T-helper 22 cell (primary cell): ENCODE measurements around the gene WDPCP.
"Not testable (repeated sequence)": the region's sequence is repeated elsewhere in the genome, so short reads cannot be mapped to it uniquely, and the experiment has no call there.

Source experiments
- DNase-seq: peaks from one replicate; pipeline ENCODE4 v3.0.0-alpha.2; 2020; ENCODE audit warnings: low read depth

The WDPCP gene

DNA sequence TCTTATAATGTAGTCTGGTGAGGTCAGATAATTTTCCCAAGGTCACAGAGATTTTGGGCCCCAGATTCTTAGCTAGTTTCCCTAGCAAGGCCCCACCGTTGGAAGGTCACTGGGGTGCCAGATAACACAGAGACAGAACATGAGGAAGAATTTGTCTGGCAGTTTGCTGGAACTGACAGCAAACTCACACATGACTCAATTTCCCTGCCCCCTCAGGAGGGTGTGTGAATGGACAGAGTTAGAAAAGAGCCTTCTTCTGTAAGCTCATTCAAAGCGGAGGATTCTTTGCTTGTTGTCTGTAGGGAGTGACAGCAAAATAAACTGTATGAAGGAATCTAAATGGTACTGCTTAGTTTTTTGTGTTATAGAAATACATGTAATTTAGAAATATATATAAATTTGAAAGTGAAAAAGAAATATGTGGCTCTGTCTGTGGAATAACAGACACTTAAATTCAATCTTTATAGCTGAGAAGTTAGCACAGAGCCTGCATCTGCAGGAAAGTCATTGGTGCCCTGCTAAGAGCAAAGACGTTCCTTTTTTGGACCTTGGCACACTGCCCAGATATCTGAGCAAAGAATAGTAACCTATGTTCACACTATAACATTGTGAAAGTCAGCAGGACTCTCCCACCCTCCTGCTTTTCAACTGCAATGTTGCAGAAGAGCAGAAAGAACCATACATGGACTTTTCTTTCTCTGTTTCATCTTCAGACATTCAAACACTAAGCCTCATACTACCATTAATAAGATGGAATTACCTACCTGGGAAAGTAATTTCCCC lies 2.5 kb upstream of the WDPCP start:
- DNase-seq = no peak

DNA sequence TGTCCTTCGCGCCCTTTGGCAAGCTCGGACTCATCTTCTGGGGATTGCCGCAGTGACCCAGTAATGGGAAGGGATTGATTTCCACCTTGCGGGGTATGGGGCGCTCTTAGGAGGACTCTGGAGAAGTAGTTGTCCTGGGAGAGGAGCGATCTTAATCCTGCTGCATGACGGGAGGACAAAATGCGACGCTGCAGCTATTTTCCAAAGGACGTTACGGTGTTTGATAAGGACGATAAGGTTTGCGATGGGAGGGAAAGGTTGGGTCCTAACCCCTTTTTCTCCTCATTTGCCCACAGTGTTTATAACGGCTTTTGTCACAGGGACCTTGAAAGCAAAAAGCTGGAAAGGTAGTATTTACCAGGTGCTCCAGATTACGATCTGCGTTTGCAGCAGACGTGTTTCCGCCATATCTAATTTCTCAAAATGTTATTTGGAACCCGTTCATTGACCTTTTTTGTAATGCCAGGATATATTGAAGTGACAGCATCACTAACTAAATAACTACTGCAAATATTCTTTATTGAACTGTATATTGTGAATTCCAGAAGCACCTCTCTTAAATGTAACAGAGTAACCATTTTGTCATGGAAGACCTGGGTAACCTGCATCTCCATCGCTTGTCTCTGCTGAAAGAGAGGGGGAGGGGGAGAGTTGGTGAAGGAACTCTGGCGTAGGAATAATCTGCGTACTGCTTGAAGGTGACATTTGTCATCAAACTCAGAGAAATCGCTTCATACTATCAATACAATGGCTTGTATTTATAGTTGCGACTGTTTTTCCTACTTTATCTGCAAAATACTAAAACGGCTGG lies 1.1 kb upstream of the WDPCP start:
- DNase-seq = no peak

DNA sequence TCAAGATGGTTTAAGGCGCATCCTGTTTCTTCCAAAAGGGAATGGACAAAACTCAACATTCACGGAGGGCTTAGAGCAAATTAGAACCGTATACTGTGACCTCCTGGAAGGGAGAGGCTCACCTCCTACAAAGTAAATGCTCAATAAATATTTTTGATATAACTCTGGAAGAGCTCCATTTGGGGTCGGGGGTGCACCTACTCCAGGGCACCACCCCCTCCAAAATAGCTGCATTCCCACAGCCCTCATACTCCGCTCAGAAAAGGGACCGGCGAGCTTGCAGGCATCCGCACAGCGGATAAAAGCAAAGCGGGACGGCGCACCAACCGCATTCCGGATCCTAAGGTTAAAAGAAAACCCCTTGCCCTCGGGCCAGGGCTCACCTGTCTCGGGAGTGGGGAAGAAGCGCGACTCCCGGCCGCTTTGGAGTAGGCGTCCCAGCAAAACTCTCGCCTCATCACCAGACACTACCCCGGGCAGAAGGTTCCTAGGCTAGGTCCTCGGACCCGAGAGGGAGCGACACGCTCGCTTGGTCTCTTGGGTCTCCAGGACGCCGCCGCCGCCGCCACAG lies 378 bp downstream of the WDPCP start:
- DNase-seq = no peak

DNA sequence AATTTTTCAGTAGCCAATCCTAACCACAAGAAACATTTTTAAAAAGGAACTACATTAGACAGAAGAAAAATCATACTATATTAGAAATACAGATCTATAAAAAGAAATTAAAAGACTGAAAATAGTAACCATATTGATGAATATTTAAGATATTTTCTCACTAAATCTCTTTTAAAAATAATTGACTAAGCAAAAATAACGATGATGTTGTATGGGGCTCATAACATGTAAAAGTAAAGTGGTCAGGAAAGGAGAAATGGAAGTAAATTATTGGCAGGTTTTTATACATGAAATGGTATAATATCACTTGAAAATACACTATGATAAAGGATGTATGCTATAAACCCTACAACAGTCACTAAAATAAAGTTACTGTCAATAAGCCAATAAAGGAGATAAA lies 5.4 kb downstream of the WDPCP start:
- no peak for DNase-seq

DNA sequence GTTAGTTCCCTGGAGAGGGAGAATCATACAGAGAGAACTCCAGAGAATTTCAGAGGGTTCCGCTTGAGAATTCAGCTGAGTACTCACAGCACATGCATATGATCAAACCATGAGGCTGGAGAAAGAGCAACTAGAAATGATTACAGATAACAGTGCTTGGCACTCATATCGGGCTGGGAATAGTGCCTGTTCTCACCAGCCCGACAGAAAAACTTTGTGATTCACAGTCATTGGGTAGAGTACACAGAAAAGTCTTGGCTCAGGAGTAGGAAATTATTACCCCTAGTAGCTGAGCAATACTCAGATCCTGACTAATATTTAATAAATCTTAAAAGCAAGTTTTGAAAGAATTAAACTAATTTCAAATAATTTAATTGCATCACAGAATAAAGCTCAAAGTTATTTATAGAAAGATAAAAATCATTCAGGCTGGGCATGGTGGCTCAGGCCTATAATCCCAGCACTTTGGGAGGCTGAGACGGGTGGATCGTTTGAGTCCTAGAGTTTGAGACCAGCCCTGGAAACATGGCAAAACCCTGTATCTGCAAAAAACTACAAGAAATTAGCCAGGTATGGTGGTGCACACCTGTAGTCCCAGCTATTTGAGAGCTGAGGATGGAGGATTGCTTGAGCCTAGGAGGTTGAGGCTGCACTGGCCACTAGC lies 6.8 kb downstream of the WDPCP start:
- no peak for DNase-seq

DNA sequence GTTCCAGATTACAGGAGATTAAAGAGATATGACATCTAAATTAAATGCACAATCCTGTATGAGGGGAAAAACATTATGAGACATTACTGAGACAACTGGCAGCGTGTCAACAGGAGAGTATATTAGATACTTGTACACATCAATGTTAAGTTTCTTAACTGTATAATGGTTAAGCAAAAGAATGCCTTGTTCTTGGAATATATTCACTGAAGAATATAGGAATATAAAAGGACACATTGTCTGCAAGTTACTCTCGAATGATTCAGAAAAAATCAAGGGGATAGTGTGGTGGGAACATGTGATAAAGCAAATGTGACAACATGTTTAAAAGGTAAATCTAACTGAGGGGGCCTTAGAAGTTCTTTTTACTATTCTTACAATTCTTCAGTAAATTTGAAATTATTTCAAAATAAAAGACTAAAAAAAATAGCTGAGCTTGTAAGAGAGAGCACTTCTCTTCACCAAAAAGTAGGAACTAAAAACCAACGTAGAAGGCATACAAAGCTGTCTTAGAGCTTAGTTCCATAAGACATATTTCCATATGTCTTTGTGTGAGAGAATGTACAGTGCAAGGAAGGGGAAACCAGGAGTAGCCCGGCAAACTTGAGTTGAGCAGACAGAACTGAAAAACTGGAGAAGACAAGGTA lies 7.5 kb downstream of the WDPCP start:
- no peak for DNase-seq

DNA sequence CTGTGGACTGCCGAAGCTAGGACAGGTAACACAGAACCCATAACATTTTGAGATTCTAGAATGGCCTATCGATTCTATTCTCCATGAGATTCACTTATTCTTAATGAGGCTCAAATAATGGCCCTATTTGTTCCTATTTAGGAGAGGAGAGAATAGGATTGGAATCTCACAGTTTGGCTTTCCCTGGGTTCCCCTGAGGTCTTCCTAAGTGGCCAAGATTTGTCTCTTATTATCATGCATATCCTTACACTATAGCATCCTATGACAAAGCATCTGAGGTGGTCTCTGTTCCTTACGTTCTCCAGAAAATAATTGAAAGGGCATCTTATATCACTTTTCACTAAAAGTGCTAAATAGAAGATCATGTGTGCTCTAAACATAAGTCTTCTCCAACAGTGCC lies 9.5 kb downstream of the WDPCP start:
- DNase-seq = no peak

DNA sequence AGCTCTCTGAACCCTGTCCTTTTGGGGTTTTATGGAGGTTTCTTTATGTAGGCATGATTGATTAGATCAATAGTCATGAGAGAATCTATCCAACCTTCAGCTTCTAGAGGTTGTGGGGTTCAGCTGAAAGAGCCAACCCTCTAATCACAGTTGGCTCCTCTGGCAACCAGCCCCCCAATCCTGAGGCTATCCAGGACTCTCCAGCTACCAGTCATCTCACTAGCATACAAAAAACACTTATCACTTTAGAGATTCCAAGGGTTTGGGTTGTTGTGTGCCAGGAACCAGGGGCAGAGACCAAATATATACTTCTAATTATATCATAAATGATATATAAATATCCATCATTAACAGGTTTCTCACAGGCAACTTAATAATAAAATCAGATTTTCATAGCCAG lies 11.7 kb downstream of the WDPCP start:
- no peak for DNase-seq

DNA sequence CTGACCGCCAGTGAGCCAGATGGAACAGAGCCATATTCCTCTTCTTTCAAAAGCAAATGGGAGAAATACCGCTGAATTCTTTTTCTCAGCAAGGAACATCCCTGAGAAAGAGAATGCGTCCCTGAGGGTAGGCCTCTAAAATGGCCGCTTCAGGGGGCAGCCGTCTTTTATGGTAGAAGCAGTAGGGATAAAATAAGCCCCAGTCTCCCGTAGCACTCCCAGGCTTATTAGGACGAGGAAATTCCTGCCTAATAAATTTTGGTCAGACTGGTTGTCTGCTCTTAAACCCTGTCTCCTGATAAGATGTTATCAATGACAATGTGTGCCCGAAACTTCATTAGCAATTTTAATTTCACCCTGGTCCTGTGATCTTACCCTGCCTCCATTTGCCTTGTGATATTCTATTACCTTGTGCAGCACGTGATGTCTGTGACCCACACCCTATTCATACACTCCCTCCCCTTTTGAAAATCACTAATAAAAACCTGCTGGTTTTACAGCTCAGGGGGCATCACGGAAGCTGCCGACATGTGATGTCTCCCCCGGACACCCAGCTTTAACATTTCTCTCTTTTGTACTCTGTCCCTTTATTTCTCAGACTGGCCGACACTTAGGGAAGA lies 14.4 kb downstream of the WDPCP start:
- not testable (repeated sequence) for DNase-seq

DNA sequence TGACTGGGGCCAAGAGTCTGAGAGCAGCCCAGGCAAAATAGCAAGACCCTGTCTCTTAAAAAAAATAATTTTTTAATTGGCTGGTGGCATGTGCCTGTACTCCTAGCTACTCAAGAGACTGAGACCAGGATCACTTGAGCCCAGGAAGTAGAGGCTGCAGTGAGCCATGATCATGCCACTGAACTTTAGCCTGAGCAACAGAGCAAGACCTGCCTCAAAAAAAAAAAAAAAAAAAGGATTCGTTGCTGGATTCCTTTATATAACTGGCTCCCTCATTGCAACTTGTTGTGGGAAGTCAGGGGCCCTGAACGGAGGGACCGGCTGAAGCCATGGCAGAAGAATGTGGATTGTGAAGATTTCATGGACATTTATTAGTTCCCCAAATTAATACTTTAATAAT lies 15.3 kb downstream of the WDPCP start:
- DNase-seq = not testable (repeated sequence)

DNA sequence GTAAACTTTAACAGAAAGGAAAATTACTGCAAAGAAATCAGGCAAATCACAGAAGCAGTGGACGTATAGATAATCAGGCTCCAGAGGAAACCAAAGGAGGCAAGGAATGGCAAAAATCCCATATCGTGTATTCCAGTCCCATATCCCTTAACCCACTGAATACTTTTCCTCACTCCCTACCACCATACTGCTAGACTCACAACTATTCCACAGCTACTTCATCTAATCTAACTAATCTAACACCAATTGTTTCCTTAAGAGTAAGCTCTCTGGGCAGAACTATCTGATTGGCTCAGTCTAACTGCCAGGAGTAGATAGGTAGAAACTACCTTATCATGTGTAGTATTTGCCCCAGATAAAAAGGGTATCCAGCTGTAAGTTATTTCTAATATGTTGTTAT lies 16.3 kb downstream of the WDPCP start:
- no peak for DNase-seq

DNA sequence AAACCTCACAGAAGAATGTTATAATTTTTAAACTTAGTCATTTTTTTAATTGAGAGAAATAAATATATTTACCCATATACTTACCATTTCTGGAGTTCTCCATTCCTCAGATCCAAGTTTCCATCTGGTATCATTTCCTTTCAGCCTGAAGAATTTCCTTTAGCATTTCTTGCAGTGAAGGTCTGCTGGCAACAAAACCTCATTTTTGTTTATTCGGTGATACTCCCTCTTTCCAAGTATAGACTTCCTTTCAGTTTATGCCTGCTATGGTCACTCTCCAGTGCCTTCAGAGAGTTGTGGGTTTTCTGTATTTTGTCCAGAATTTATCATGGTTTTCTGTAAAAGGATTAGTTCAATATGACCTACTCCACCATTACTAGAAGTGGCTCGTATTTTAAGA lies 17.0 kb downstream of the WDPCP start:
- DNase-seq = no peak

DNA sequence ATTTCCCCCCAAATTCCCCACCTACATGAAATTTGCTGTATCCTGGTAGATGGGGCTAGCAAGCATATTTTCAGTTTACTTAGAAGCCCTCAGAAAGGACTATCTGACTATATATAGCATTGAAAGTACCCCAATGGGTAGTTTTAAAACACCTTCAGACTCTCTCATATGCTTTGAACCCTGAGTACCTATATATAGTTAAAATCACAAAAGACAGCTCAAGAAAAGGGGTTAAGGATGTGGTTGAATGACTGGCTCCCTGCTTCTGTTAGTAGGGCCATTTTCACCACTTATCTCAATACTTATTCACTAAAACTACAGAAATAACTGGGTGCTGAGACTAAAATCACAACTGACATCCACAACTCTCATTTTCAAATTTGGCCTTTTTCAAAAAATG lies 18.5 kb downstream of the WDPCP start:
- no peak for DNase-seq

DNA sequence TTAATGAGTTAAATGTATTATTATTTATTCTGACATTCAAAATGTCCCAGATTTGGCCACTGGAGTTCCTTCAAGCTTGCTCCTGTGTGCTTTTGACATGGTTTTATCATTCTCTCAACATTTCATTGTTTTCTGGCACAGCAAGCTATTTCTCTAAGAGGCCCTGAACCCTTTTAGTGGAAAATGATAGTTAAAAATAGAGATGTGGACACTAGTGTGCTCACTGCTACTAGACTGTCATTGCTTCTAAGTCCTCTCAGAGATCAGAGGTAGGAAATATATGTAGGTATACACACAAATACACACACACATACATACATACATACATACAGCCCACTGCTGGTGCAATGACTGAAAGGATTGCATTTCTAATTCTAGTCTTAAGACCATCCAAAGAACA lies 25.5 kb downstream of the WDPCP start:
- DNase-seq = no peak

DNA sequence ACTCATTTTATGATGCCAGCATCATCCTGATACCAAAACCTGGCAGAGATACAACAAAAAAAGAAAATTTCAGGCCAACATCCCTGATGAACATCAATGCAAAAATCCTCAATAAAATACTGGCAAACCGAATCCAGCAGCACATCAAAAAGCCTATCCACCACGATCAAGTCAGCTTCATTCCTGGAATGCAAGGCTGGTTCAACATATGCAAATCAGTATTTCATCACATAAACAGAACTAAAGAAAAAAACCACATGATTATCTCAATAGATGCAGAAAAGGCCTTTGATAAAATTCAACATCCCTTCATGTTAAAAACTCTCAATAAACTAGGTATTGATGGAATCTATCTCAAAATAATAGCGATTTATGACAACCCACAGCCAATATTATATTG lies 29.4 kb downstream of the WDPCP start:
- DNase-seq = not testable (repeated sequence)

DNA sequence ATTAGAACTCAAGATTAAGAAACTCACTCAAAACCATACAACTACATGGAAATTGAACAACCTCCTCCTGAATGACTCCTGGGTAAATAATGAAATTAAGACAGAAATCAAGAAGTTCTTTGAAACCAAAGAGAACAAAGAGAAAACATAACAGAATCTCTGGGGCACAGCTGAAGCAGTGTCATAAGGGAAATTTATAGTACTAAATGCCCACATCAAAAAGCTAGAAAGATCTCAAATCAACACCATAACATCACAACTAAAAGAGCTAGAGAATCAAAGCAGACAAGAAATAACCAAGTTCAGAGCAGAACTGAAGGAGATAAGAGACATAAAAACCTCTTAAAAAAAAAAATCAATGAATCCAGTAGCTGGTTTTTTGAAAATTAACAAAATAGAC lies 30.5 kb downstream of the WDPCP start:
- not testable (repeated sequence) for DNase-seq

DNA sequence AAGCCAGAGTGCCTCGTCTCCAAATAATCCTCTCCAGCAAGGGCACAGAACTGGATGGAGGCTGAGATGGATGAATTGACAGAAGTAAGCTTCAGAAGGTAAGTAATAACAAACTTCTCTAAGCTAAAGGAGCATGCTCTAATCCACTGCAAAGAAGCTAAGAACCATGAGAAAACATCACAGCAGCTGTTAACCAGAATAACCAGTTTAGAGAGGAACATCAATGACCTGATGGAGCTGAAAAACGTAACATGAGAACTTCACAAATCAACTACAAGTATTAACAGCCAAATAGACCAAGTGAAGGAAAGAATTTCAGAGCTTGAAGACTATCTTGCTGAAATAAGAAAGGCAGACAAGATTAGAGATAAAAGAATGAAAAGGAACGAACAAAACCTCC lies 32.3 kb downstream of the WDPCP start:
- DNase-seq = no peak

DNA sequence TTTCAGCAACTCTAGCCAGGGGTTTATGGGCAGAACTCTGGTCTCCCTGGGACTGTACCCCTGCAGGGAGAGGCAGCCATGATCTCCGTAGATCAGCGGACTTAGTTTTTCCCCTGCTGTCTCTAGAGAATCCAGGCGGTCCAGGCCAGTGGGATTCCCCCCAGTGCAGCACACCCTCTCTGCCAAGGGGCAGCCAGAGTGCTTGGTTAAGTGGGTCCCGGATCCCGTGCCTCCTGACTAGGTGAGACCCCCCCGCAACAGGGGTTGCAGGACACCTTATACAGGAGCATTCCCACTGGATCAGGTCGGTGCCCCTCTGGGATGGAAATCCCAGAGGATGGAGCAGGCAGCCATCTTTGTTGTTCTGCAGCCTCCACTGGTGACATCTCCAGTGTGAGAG lies 33.0 kb downstream of the WDPCP start:
- no peak for DNase-seq

DNA sequence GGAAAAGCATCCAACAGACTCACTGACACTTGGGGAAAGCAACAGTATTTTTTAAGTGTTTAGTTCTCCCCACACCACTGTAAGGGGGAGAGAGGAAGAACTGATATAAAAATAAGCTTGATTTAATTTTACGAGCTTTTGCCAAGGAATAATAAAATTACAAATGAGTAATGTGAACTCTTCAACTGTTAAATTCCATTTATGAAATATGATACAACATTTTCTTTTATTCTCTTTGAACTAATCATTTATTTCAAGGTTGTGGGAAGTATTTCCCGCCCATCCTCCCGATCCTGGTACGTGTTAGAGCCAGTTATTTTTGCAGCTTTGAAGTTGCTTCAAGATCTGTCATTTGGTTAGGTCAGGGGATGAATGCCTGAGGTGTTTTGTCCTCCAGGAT lies 35.2 kb downstream of the WDPCP start:
- no peak for DNase-seq

DNA sequence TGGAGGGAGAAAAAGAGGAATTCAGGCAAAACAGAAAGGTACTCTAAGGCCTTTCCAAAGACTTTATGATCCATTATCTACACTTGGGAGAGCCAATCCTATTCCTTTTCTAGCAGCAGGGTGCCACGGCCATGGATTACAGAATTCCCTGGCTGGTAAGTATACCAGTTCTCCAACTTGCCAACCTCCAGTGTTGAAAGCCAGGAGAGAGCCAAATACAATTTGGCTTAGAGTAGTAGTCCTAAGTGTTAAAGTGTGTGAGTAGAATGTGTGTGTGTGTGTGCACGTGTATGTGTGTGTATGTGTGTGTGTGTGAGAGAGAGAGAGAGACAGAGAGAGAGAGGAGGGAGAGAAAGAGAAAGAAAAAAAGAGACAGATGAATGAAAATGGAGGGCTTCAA lies 43.3 kb downstream of the WDPCP start:
- no peak for DNase-seq

DNA sequence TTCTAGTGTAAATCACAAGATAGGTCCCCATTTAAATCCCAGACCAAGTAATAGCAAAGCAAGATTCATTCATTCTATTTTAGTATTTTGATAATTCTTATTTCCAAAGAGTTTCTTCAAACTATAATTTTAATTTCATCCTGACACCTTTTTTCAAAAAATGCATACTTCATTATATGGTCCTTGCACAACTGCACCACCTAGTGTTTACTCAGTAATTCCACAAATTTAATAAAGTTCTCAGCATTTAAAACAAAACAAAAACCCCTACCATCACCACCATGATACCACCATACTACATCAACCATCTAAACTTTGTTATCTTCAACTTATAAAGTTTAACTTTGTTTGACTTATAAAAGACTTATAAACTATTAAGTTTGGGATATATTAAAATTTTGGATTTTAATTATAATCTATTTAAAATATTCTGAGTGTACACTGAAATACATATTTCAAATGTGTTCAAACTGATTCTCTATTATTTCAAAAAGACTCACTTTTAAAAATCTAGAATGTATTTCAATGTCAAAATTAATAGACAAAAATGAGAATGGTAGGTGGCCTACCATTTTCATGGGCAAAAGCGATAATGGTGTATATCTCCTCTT lies 44.2 kb downstream of the WDPCP start:
- DNase-seq = no peak
